Neuron (in vitro differentiated cells): ENCODE data around the gene MAP2K5.

ENCODE experiments used
- H2AFZ ChIP-seq: one replicate; pipeline ENCODE4 v1.6.1; 2013; ENCODE audit warnings: low read depth, mild to moderate bottlenecking, inconsistent platforms, low read length, moderate library complexity
- H3K27me3 ChIP-seq: one replicate; pipeline ENCODE4 v1.6.1; 2013; ENCODE audit warnings: low read length; ENCODE audit not compliant: insufficient read depth
- H3K36me3 ChIP-seq: one replicate; pipeline ENCODE4 v1.6.1; 2013; ENCODE audit warnings: low read length; ENCODE audit not compliant: insufficient read depth
- H3K4me1 ChIP-seq: one replicate; pipeline ENCODE4 v1.6.1; 2013; ENCODE audit warnings: low read length; ENCODE audit not compliant: insufficient read depth
- H3K4me3 ChIP-seq: 2 replicates; pipeline ENCODE4 v1.5.1; 2013; ENCODE audit warnings: mild to moderate bottlenecking, low read length, moderate library complexity
- H3K9me3 ChIP-seq: one replicate; pipeline ENCODE4 v1.6.1; 2013; ENCODE audit warnings: low read length

Gene MAP2K5

GRCh38 chr15:67777071-67777470, 234.6 kb downstream of the MAP2K5 start:
- no peaks in the 10 kb centered on the region for H3K27me3 ChIP-seq
- H3K4me3 ChIP-seq = no peak overlapping the region
- H3K4me1 ChIP-seq = peaks cover 32% of the 10 kb centered on the region
- H3K36me3 ChIP-seq = no peaks in the 10 kb centered on the region
- H3K9me3 ChIP-seq = no peaks in the 10 kb centered on the region
- H2AFZ ChIP-seq = no peak overlapping the region

DNA sequence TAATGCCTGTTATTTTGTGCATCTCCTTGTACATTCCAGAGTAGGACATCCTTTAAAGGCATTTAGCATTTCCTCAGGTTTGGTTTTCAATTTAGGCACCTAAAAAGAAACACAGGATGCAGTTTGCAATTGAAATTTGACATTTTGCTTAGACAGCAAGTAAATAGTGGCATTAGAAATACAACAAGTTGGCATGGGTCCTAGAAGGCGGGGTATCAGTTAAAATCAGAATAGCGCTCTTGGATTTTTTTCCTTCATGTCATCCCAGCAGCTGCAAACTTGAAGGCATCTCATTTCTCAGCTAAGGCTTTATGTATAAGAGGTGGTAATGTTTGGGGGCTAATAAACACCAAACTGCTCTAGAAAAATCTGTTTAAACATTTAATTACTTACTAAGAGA, 235.3 kb downstream of the MAP2K5 start:
- no peaks in the 10 kb centered on the region for H3K9me3 ChIP-seq
- H2AFZ ChIP-seq = no peak overlapping the region
- no peak overlapping the region for H3K4me3 ChIP-seq
- H3K27me3 ChIP-seq = no peaks in the 10 kb centered on the region
- no peaks in the 10 kb centered on the region for H3K36me3 ChIP-seq
- H3K4me1 ChIP-seq = peaks cover 35% of the 10 kb centered on the region

DNA sequence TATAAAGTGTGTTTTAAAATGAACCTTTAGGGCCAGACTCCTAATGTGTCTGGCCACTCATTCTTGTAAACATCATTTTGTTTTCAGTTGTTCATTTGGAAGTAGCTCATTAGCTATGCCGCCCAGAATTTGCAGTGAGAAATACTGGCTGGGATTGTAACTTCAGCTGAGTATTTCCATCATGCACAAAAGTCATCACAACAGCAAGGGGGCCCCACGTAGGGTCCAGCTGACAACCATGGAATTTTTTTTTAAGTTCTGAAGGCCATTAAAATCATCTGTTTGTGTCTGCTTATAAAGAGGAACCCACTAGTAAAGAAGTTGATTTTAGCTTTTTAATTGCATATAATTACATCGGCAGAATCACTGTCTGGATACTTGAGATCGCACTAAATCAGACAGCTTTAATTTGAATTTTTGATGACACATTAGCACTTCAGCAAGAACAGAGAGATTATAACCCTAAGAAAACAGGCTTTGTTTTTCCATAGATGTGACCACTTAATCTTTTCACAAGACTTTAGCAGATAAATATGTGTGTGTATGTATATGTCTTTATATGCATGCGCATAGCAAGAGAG, 236.6 kb downstream of the MAP2K5 start:
- Histone ChIP-seq H3K4me3 (no peak overlapping the region), H3K4me1 (peaks cover 37% of the 10 kb centered on the region), H3K36me3 (no peaks in the 10 kb centered on the region), H3K27me3 (no peaks in the 10 kb centered on the region), H2AFZ (no peak overlapping the region), H3K9me3 (no peaks in the 10 kb centered on the region)

DNA sequence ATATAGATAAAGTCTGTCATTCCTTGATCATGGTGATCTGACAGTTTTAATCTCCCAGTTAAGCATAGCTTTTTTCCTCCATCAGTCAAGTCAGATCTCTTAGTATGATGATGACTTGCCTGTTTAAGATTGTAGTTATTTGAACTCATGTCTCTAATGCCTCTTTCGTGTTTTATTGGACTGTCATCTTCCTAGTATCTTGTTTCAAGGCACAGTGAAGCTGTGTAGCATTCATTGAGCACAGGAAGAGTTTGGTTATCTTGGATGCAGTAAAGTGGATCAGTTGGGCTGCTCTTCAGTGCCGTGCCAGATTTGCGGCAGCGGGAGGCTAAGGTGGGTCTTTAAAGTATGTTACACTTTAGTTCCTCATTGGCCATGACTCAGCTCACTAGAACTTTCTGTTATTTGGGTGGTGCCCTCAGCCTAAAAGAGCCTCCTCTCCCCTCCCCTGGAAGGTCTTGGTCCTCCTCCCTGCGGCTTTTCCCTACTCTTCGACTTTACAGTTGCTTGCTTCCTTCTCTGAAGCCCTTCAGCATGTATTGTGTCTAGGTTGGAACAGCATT, 237.1 kb downstream of the MAP2K5 start:
- Histone ChIP-seq H3K4me3 (no peak overlapping the region), H3K36me3 (no peaks in the 10 kb centered on the region), H2AFZ (no peak overlapping the region), H3K4me1 (peaks cover 37% of the 10 kb centered on the region), H3K9me3 (no peaks in the 10 kb centered on the region), H3K27me3 (no peaks in the 10 kb centered on the region)

DNA sequence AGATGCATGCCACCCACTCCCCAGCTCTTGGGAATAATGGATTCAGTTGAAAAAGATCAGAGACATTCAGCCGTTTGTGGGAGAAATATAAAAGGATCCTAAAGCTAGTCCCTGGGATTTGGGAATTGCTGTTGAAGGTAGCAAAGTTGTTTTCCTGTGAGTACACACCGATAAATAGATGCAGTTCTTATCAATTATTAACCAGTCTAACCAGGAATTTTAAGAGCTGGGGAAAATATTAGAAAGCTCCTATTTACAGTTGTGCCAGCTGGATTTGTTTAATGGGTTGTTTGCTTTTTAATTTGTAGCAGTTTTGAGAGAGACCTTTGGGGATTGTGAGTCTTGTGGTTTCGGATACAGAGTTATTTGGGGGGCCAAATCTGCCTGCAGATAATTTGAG, 238.6 kb downstream of the MAP2K5 start:
- H3K4me1 ChIP-seq = peaks cover 37% of the 10 kb centered on the region
- H3K36me3 ChIP-seq = no peaks in the 10 kb centered on the region
- no peaks in the 10 kb centered on the region for H3K27me3 ChIP-seq
- no peaks in the 10 kb centered on the region for H3K9me3 ChIP-seq
- no peak overlapping the region for H2AFZ ChIP-seq
- no peak overlapping the region for H3K4me3 ChIP-seq

- peaks cover 40% of the 10 kb centered on the region for H3K4me1 ChIP-seq
- no peak overlapping the region for H3K4me3 ChIP-seq
- H3K9me3 ChIP-seq = no peaks in the 10 kb centered on the region
- no peaks in the 10 kb centered on the region for H3K36me3 ChIP-seq
- no peaks in the 10 kb centered on the region for H3K27me3 ChIP-seq
- H2AFZ ChIP-seq = no peak overlapping the region
Observed at GRCh38 chr15:67781907-67782690, 239.6 kb downstream of the MAP2K5 start.

- peaks cover 38% of the 10 kb centered on the region for H3K4me1 ChIP-seq
- H3K4me3 ChIP-seq = no peak overlapping the region
- no peaks in the 10 kb centered on the region for H3K27me3 ChIP-seq
- H3K36me3 ChIP-seq = no peaks in the 10 kb centered on the region
- no peak overlapping the region for H2AFZ ChIP-seq
- H3K9me3 ChIP-seq = no peaks in the 10 kb centered on the region
Observed at GRCh38 chr15:67782691-67782991, 240.1 kb downstream of the MAP2K5 start.

- H3K4me1 ChIP-seq = peaks cover 35% of the 10 kb centered on the region
- H3K27me3 ChIP-seq = no peaks in the 10 kb centered on the region
- H3K4me3 ChIP-seq = no peak overlapping the region
- H3K36me3 ChIP-seq = no peaks in the 10 kb centered on the region
- H2AFZ ChIP-seq = no peak overlapping the region
- no peaks in the 10 kb centered on the region for H3K9me3 ChIP-seq
Observed at GRCh38 chr15:67783303-67783702, 240.8 kb downstream of the MAP2K5 start.

DNA sequence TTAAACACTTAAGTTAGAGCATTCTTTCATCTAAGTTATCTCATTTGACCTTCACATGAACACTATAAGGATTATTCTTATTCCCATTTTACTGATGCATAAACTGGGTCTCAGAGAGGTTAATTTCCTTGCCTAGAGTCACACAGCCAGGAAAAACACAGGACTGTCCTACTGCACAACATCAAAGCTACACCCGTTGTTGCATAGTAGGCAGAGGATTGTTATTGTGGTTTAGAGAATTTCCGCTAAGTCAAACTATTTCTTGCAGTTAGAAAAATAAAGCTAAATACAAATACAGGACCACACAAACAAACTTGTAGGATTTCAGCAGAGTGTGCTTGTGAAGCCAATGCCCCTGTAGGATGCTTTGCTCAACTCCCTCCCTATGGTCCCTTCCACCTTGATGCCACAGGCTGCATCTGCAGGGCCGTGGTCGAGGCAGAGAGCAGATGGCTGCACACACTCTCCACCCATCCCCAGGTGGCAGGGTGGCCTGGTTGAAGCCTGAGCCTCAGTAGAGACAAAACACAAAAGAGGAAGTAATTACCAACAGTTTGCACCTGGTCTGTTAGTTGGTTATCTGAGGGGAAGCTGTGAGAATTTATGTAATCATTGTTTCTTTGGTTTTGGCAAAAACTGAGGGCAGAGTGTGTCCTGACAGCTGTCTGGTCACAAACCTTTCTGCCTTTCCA, 241.7 kb downstream of the MAP2K5 start:
- Histone ChIP-seq H3K4me1 (peaks cover 27% of the 10 kb centered on the region), H3K4me3 (no peak overlapping the region), H3K27me3 (no peaks in the 10 kb centered on the region), H3K36me3 (no peaks in the 10 kb centered on the region), H3K9me3 (no peaks in the 10 kb centered on the region), H2AFZ (no peak overlapping the region)

- Histone ChIP-seq H3K9me3 (no peaks in the 10 kb centered on the region), H3K4me1 (peaks cover 27% of the 10 kb centered on the region), H3K4me3 (no peak overlapping the region), H3K36me3 (no peaks in the 10 kb centered on the region), H2AFZ (no peak overlapping the region), H3K27me3 (no peaks in the 10 kb centered on the region)
Observed at GRCh38 chr15:67784856-67785430, 242.4 kb downstream of the MAP2K5 start.

DNA sequence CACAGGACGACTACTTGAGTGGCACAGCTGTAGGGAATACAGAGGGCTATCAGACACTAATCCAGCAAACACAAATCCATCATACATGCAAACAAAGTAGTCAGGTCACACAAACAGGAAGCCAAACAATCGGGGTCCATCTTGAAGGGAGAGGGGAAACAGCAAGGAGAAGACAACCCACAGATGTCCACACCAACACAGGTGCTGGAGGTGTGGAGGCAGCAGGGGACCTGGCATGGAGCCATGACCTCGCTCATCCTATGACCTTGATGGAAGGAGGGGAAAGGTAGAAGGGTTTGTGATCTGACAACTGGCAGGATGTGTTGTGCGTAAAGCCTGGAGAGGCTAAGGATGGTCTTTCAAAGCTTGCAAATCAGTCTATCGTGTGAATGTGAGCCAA, 242.9 kb downstream of the MAP2K5 start:
- H3K27me3 ChIP-seq = no peaks in the 10 kb centered on the region
- no peaks in the 10 kb centered on the region for H3K36me3 ChIP-seq
- H3K4me3 ChIP-seq = no peak overlapping the region
- H2AFZ ChIP-seq = no peak overlapping the region
- peaks cover 27% of the 10 kb centered on the region for H3K4me1 ChIP-seq
- H3K9me3 ChIP-seq = no peaks in the 10 kb centered on the region

DNA sequence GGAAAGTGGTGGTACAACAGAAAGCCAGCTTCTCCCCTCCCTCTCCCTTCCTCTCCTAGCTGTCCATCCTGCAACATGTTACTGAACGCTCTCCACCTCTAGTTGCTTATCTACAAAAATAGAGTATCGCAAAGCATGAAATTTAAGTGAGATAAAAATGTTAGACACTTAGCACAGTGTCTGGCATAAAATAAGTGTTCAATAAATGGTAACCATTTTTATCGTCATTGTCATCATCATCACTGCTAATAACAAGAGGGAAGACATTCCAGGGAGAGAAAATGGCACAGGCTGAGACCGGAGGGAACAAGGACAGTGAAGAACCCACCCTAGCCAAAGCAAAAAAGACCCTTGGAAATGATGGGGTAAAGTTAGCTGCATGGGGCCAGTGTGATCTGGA, 244.1 kb downstream of the MAP2K5 start:
- Histone ChIP-seq H2AFZ (no peak overlapping the region), H3K36me3 (no peaks in the 10 kb centered on the region), H3K4me1 (peaks cover 23% of the 10 kb centered on the region), H3K9me3 (no peaks in the 10 kb centered on the region), H3K4me3 (no peak overlapping the region), H3K27me3 (no peaks in the 10 kb centered on the region)

DNA sequence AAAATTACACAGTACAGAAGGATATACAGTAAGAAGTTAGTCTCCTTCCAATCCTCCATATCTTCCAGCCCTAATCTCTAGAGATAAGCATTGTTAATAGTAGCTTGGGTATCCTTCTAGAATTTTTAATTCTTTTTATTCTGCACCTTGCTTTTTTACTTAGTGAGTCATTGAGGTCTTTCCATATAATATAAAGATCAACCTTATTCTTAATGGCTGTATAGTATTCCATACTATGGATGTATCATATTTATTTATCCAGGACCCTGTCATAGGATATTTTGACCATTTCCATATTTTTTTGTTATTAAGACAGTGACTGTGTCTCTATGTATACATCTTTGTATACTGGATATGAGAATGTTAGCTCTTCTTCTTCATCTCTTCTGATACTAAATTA, 246.5 kb downstream of the MAP2K5 start:
- Histone ChIP-seq H3K4me1 (peaks cover 8% of the 10 kb centered on the region), H3K36me3 (no peaks in the 10 kb centered on the region), H2AFZ (no peak overlapping the region), H3K27me3 (no peaks in the 10 kb centered on the region), H3K4me3 (no peak overlapping the region), H3K9me3 (no peaks in the 10 kb centered on the region)
